ENCODE measurements around the gene USP25.
A peak's percentile ranks its signal among the peaks of the same experiment; 100 is the strongest.

USP25 gene

DNA sequence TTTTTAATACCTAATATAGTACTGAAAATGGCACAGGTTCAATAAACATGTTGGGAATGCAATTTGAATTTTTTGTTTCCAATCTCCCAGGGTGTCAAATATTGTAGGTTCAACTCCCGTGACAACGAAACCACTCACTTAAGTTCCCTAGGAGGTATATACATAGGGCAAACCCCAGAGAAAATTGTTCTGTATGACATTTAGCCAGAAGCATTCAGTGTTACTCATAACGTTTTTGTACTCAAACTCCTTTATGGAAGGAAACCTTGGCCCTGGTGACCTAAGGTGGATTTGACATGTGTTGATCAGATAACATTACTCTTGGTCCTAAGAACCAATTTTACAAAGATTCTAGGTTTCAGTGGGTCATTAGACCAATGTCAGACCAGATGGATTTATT lies 110.6 kb downstream of the USP25 start:
- H3K4me3 ChIP-seq (replicated peaks; ENCODE audit: low read depth, low read length): no peak overlapping the region
- no peak for DNase-seq (ENCODE audit: extremely low read depth, low read depth)
- TF ChIP-seq, protein P1, sequence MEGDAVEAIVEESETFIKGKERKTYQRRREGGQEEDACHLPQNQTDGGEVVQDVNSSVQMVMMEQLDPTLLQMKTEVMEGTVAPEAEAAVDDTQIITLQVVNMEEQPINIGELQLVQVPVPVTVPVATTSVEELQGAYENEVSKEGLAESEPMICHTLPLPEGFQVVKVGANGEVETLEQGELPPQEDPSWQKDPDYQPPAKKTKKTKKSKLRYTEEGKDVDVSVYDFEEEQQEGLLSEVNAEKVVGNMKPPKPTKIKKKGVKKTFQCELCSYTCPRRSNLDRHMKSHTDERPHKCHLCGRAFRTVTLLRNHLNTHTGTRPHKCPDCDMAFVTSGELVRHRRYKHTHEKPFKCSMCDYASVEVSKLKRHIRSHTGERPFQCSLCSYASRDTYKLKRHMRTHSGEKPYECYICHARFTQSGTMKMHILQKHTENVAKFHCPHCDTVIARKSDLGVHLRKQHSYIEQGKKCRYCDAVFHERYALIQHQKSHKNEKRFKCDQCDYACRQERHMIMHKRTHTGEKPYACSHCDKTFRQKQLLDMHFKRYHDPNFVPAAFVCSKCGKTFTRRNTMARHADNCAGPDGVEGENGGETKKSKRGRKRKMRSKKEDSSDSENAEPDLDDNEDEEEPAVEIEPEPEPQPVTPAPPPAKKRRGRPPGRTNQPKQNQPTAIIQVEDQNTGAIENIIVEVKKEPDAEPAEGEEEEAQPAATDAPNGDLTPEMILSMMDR (IDR thresholded peaks at IDR 0.05; ENCODE audit: low read depth, low read length, missing control alignments): no peak

DNA sequence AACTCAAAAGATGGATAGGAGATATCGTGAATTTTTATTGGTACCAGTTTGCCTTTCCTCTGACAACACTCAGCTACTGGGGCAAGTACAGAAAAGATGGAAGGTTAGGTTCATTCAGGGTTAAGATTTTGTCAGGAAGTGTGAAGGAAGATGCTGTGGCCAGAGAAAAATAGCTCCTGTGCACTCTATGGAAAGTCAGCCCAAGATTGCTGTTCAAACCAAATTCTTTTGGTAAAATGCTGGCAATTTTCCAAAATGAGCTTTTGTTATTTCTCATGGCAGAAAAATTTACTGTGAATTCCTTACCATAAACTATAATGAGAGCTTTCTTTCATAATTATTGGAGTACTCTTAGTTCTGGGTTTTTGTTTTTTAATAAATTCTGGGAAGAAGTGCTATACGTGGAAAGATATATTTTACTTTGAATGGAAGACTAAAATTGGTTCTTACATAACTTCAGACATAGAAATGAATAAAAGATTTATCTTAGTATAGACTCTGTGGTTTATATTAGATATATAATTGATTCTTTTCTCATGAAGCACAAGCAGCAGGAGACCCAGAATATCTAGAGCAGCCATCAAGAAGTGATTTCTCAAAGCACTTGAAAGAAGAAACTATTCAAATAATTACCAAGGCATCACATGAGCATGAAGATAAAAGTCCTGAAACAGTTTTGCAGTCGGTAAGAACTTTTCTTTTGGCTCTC lies 112.2 kb downstream of the USP25 start:
- DNase-seq (ENCODE audit: extremely low read depth, low read depth): peak; percentile 19
- H3K4me3 ChIP-seq (replicated peaks; ENCODE audit: low read depth, low read length): no peak overlapping the region
- TF ChIP-seq, protein P1 (IDR thresholded peaks at IDR 0.05; ENCODE audit: low read depth, low read length, missing control alignments): no peak

DNA sequence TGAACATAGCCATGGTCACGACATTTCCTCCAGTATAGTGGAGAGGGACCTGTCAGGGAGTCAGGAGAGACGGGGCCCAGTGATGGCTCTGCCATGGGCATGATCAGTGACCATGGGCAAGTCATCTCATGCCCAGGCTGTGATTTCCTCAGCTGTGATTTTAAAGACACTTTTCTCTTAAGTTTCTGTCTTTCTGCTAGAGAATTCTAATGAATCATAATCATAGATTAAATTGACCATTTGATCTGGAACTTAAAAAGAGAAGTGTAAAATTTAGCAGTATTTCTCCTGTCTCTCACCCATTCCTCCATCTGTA lies 112.7 kb downstream of the USP25 start:
- H3K4me3 ChIP-seq (replicated peaks; ENCODE audit: low read depth, low read length): no peak overlapping the region
- no peak for DNase-seq (ENCODE audit: extremely low read depth, low read depth)
- TF ChIP-seq, protein P1 (IDR thresholded peaks at IDR 0.05; ENCODE audit: low read depth, low read length, missing control alignments): no peak

DNA sequence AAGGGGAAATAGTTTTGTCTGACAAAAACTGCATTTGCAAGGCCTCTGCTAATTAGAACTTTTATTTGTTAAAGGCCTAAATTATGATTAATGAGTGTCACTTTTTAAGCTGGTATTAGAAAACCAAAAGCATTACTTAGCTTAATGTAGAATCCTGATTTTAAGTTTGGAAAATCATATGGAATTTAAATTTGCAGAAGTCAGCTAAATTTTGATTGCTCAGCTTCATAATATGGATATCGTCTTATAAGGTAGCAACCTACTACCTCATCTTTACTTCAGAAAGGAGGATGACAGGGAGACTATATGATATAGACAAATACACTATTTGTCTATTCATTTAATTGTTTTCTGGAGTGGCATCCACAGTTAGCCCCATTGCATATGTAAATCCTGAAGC lies 114.0 kb downstream of the USP25 start:
- TF ChIP-seq, protein P1 (IDR thresholded peaks at IDR 0.05; ENCODE audit: low read depth, low read length, missing control alignments): no peak
- DNase-seq (ENCODE audit: extremely low read depth, low read depth): no peak
- H3K4me3 ChIP-seq (replicated peaks; ENCODE audit: low read depth, low read length): no peak overlapping the region

DNA sequence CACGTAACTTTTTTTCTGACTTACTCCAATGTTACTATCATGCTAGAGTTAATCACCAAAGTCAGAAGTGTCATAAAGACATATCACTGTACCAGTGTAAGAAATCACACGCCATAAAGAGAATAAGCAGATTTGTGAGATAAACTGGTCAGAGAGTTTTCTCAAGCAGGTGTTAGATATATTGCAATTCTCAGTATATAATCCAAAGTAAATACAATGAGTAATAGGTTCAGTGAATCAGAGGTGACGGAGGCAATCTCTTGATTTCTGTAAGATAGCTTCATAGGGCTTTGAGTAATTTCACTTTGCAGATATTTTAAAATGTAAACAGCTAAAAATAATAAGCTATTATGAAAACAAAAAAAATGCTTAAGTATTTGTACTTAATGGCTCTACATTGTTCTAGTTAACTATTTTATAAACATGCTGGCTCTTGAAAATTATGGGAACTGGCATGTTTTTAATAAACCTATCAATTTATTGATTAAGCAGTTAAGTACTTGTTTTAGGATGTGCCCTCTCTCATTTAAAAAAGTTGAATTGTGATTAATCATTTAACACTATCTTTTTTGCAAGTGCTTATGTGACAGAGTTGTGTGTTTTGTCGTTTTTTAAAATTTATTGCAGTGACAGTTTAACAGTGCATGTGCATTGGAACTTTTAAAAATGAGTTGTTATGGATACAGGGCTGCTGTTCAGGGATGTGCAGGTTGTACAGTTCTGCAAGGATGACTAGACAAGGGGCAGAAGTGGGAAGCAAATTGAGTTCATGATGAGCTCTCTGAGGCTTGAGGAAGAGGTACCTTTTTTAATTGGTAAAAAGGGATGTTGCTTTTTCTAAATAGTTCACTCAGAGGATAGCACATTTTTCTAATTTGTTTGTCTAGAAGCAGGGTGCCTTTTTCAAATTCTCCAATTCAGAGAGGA lies 119.1 kb downstream of the USP25 start:
- H3K4me3 ChIP-seq (replicated peaks; ENCODE audit: low read depth, low read length): no peak overlapping the region
- TF ChIP-seq, protein P1 (IDR thresholded peaks at IDR 0.05; ENCODE audit: low read depth, low read length, missing control alignments): no peak
- DNase-seq (ENCODE audit: extremely low read depth, low read depth): no peak

DNA sequence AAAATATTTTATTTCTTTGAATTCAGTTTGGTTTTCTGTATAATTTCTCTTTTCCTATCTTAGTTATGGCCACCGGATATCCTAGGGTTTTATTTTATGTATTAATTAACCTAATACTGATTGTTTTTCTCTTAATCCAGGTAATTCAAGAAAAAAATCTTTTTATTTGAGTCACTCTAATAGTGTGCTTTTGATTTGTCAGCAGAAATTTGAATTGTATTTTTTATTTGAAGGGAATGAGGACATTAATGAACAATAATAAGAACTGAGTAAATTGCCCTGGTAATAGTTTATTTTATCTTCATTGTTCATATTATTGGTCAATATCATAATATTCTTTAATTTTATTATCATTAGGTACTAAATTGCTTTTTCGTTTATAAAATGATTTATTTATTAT lies 120.1 kb downstream of the USP25 start:
- no peak overlapping the region for H3K4me3 ChIP-seq (replicated peaks; ENCODE audit: low read depth, low read length)
- DNase-seq (ENCODE audit: extremely low read depth, low read depth): no peak
- TF ChIP-seq, protein P1 (IDR thresholded peaks at IDR 0.05; ENCODE audit: low read depth, low read length, missing control alignments): no peak
